ENCODE results near the gene VAT1L. TPM values are rescaled to one million over a fixed set of nuclear protein-coding genes. Genes with fewer than 3 reads are reported as not detected.

Gene VAT1L
- total and polyA plus RNA-seq, 12 donors: 18.1 to 103 (median 38.2) TPM

GRCh38 chr16:77822661-77823060, 34.3 kb downstream of the VAT1L start:
- no peaks in the 10 kb centered on the region for H3K27me3 ChIP-seq
- no peak overlapping the region for H3K4me3 ChIP-seq
- H3K9me3 ChIP-seq (replicated peaks in 1 of 3): no peaks in the 10 kb centered on the region
- 78 to 91% (median 83%) methylated on average over 5 of the region's 5 CpGs for WGBS, 4 donors
- no peaks in the 10 kb centered on the region for H3K36me3 ChIP-seq (replicated peaks in 1 of 2)
- intact Hi-C loops (cut with DNase I): no loop called here
- DNase-seq: no peak
- H3K27ac ChIP-seq: no peak overlapping the region
- no peaks in the 10 kb centered on the region for H3K4me1 ChIP-seq (replicated peaks in 1 of 2)
- TF ChIP-seq CTCF (IDR thresholded peaks at IDR 0.05) (no peak), POLR2A (IDR thresholded peaks at IDR 0.05) (no peak)

- no peak for TF ChIP-seq CTCF (IDR thresholded peaks at IDR 0.05)
- no peak for TF ChIP-seq POLR2A (IDR thresholded peaks at IDR 0.05)
- Histone ChIP-seq H3K27ac (no peak overlapping the region), H3K27me3 (no peaks in the 10 kb centered on the region), H3K4me3 (no peak overlapping the region), H3K4me1 (replicated peaks in 1 of 2) (no peaks in the 10 kb centered on the region), H3K36me3 (replicated peaks in 1 of 2) (no peaks in the 10 kb centered on the region), H3K9me3 (replicated peaks in 1 of 3) (no peaks in the 10 kb centered on the region)
- WGBS, 4 donors: 45 to 68% (median 58%) methylated on average over 4 of the region's 4 CpGs
- intact Hi-C loops (cut with DNase I): no loop called here
- DNase-seq: no peak
These were observed 34.7 kb downstream of the VAT1L start for GRCh38 chr16:77823067-77823466.

GRCh38 chr16:77825196-77825595, 36.8 kb downstream of the VAT1L start:
- no peak overlapping the region for H3K4me3 ChIP-seq
- H3K27me3 ChIP-seq: no peaks in the 10 kb centered on the region
- intact Hi-C loops (cut with DNase I): no loop called here
- H3K36me3 ChIP-seq (replicated peaks in 1 of 2): no peaks in the 10 kb centered on the region
- H3K27ac ChIP-seq: no peak overlapping the region
- no peak for DNase-seq
- TF ChIP-seq CTCF (IDR thresholded peaks at IDR 0.05) (no peak), POLR2A (IDR thresholded peaks at IDR 0.05) (no peak)
- WGBS, 4 donors: 85 to 95% (median 90%) methylated on average over 4 to 7 of the region's 7 CpGs
- no peaks in the 10 kb centered on the region for H3K9me3 ChIP-seq (replicated peaks in 1 of 3)
- no peaks in the 10 kb centered on the region for H3K4me1 ChIP-seq (replicated peaks in 1 of 2)

GRCh38 chr16:77827032-77827431, 38.7 kb downstream of the VAT1L start:
- Histone ChIP-seq H3K36me3 (replicated peaks in 1 of 2) (no peaks in the 10 kb centered on the region), H3K27me3 (no peaks in the 10 kb centered on the region), H3K9me3 (replicated peaks in 1 of 3) (no peaks in the 10 kb centered on the region), H3K4me1 (replicated peaks in 1 of 2) (no peaks in the 10 kb centered on the region), H3K4me3 (no peak overlapping the region), H3K27ac (no peak overlapping the region)
- 68 to 89% (median 79%) methylated on average over 3 of the region's 3 CpGs for WGBS, 4 donors
- no peak for TF ChIP-seq POLR2A (IDR thresholded peaks at IDR 0.05)
- no peak for TF ChIP-seq CTCF (IDR thresholded peaks at IDR 0.05)
- intact Hi-C loops (cut with DNase I): no loop called here
- DNase-seq: no peak

Data from adrenal gland (tissue), 12 donors.